ENCODE results near the gene RRP7A.
"Not testable (repeated sequence)": the region's sequence is repeated elsewhere in the genome, so short reads cannot be mapped to it uniquely, and the experiment has no call there.

RRP7A gene

DNA sequence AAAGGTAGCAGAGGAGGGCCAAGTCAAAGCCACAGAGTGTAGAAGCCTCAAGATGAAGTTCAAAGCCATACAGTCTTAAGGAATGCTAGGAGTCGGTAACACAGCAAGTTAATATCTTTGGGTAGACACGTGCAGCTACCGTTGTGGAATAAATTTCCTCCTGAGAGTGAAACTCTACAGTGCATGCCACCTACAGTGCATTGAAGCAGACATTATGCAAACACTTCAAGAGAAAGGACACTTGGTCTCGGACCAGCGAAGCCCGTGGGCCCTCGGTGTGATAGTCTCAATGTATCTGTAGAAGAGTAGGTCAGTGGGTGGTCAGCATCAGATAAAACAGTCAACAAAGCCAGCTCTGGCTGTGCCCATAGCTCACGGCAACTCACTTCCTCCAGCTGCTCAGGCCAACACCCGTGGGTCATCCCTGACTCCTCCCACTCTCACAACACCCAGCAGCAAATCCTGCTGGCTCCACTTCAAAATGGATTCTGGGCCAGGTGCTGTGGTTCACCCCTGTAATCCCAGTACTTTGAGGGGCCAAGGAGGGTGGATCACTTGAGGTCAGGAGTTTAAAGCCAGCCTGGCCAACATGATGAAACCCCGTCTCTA, 24.0 kb downstream of the RRP7A start:
- not testable (repeated sequence) for H3K27me3 Mint-ChIP-seq; H3K4me3 Mint-ChIP-seq; H3K36me3 Mint-ChIP-seq (ENCODE audit: low read depth); H3K27ac Mint-ChIP-seq; DNase-seq; H3K9me3 Mint-ChIP-seq
- H3K4me1 Mint-ChIP-seq (ENCODE audit: low read depth), result peaks cover 11% of the 10 kb centered on the region

DNA sequence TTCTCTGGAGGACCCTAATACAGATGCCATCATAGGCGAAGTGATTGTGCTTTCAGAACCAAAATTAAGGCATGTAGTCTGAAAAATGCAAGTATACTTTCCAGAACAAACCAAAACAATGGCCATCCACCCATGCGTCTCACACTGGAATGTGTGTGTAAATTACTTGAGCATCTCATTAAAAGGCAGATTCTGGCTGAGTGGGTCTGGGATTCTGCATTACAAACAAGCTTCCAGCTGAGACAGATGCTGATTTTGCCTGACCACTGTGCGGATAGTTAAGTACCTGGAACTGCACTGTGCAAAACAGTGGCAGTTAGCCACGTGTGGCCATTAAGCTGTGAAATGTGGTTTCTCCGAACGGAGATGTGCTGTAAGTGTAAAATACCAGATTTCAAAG, 26.2 kb downstream of the RRP7A start:
- no peak overlapping the region for H3K27ac Mint-ChIP-seq
- H3K4me1 Mint-ChIP-seq (ENCODE audit: low read depth), result peaks cover 3% of the 10 kb centered on the region
- no peaks in the 10 kb centered on the region for H3K27me3 Mint-ChIP-seq
- H3K4me3 Mint-ChIP-seq, result no peak overlapping the region
- no peak for DNase-seq
- no peaks in the 10 kb centered on the region for H3K9me3 Mint-ChIP-seq
- no peaks in the 10 kb centered on the region for H3K36me3 Mint-ChIP-seq (ENCODE audit: low read depth)

DNA sequence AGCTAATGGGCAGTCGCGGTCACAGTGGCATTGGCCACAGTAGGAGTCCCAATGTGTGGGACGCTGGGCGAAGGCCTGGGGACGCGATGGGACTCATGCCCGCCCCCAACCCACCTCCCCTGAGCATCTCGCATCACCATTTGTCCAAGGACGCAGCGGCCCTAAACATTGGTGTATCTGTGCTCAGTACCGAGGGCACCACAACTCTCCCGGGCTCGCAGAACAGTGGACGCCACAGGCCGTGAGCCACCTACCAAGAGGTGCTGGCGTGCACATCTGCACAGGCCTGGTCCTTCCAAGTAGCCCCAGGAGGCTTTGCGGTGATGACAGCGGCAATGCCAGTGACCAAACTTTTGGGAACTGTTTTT, 27.3 kb downstream of the RRP7A start:
- Mint-ChIP-seq H3K4me3 (no peak overlapping the region), H3K36me3 (ENCODE audit: low read depth) (no peaks in the 10 kb centered on the region), H3K9me3 (no peaks in the 10 kb centered on the region), H3K27ac (no peak overlapping the region), H3K4me1 (ENCODE audit: low read depth) (no peaks in the 10 kb centered on the region), H3K27me3 (no peaks in the 10 kb centered on the region)
- DNase-seq, result no peak

DNA sequence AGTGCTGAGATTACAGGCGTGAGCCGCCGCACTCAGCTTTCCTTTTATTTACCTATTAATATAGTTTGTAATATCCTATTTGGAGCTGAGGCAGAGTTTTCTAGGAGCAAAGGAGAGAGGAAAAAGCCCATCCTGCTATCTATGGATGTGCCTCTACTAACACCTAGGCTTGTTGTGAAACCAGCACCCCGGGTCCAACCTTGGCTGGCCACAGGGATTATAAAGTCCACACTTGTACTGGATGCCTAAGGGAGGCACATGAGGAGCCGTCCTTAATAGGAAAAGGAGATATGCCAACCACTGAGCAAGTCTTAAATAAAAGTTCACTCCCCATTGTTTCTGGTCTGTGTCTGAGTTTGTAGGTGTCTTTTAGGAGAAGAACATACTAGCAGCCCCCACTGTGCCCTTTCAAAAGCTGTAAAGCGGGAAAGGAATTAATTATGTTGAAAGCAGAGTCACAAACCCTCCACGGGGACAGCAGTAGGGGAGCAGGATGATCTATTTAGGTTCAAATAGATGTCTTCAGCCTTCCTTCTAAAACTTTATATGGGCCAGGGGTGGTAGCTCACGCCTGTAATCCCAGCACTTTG, 29.3 kb downstream of the RRP7A start:
- no peaks in the 10 kb centered on the region for H3K4me1 Mint-ChIP-seq (ENCODE audit: low read depth)
- no peak for DNase-seq
- H3K36me3 Mint-ChIP-seq (ENCODE audit: low read depth), result no peaks in the 10 kb centered on the region
- H3K27ac Mint-ChIP-seq, result no peak overlapping the region
- no peak overlapping the region for H3K4me3 Mint-ChIP-seq
- H3K9me3 Mint-ChIP-seq, result no peaks in the 10 kb centered on the region
- no peaks in the 10 kb centered on the region for H3K27me3 Mint-ChIP-seq

DNA sequence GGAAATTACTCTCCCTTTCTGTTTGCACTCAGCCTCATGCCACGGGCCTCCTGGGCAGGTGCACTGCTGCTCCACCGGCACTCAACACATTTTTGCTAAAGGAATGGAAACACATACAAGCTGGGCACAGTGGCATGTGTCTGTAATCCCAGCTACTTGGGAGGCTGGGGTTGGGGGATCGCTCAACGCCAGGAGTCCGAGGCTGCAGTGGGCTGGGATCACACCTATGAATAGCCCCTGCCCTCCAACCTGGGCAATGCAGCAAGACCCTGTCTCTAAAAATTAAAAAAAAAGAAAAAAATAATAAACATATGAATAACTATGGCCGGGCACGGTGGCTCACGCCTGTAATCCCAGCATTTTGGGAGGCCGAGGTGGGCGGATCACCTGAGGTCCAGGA, 30.6 kb downstream of the RRP7A start:
- Mint-ChIP-seq H3K4me1 (ENCODE audit: low read depth) (no peaks in the 10 kb centered on the region), H3K4me3 (no peak overlapping the region), H3K36me3 (ENCODE audit: low read depth) (no peaks in the 10 kb centered on the region), H3K27me3 (no peaks in the 10 kb centered on the region), H3K27ac (no peak overlapping the region), H3K9me3 (no peaks in the 10 kb centered on the region)
- no peak for DNase-seq

DNA sequence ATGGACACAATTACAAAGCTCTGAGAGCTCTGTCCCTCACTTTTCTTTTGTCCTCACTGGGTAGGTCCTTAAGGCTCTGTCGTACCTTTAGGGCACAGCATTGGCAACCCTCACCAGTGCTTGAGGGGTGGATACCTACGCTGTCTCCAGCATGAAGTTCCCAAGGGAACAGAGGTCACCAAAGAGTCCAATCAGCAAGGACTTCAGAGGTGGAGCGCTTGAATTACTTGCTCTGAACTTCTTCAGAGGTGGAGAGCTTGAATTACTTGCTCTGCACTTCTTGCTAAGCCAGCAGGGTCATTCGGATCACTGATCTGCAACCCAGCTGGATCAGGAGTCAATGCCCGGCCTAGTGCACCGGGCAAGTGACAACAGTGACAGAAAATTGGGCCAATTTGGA, 35.1 kb downstream of the RRP7A start:
- Mint-ChIP-seq H3K4me1 (ENCODE audit: low read depth) (no peaks in the 10 kb centered on the region), H3K27ac (no peak overlapping the region), H3K36me3 (ENCODE audit: low read depth) (no peaks in the 10 kb centered on the region), H3K4me3 (no peak overlapping the region), H3K9me3 (no peaks in the 10 kb centered on the region), H3K27me3 (no peaks in the 10 kb centered on the region)
- no peak for DNase-seq

DNA sequence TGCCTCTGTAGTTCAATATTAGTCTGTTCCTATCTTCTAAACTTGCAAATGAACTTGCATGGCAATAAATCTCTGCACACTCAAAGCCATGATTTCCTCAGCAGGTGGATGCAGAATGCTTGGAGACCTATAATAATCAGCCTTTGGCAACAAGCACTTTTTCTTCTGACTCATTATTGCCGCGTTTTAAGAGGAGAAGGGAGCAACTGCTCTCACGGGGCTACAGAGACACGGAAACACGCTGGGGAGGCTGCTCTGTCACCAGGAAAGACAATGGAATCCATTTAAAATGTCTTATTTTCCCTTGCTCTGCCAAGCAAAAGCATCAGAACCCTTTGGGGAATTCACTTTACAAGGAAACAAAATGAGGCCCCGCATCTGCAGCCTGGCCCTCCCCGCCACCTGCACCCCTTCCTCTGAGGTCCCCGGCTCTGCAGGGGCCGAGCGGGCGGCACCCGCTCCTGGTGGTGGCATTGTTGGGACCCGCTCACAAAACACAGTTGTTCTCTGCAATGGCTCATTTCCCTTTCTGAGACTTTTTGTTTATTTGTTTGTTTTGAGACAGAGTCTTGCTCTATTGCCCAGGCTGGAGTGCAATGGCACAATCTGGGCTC, 35.9 kb downstream of the RRP7A start:
- not testable (repeated sequence) for DNase-seq; H3K4me3 Mint-ChIP-seq; H3K36me3 Mint-ChIP-seq (ENCODE audit: low read depth); H3K27me3 Mint-ChIP-seq; H3K4me1 Mint-ChIP-seq (ENCODE audit: low read depth); H3K9me3 Mint-ChIP-seq; H3K27ac Mint-ChIP-seq

DNA sequence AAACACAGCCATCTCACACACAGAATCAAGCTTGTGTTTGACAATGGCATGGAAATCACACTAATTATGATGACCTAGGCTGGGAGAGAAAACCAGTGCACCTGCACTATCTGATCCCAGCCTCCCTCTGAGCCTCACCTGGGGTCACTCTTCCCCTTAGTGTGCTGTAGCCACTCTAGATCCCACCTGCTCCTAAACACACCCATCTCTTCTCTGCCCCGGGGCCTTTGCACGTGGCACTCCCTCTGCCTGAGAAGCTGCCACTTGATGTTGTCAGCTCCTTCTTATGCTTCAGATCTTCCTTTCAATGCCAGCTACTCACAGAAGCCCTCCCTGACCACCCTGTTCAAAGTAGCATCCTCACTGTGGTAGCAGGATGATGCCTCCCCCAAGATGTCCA, 44.5 kb downstream of the RRP7A start:
- no peaks in the 10 kb centered on the region for H3K9me3 Mint-ChIP-seq
- H3K4me1 Mint-ChIP-seq (ENCODE audit: low read depth), result peaks cover 8% of the 10 kb centered on the region
- no peak overlapping the region for H3K27ac Mint-ChIP-seq
- no peaks in the 10 kb centered on the region for H3K36me3 Mint-ChIP-seq (ENCODE audit: low read depth)
- H3K4me3 Mint-ChIP-seq, result no peak overlapping the region
- peaks cover 2% of the 10 kb centered on the region for H3K27me3 Mint-ChIP-seq
- no peak for DNase-seq

DNA sequence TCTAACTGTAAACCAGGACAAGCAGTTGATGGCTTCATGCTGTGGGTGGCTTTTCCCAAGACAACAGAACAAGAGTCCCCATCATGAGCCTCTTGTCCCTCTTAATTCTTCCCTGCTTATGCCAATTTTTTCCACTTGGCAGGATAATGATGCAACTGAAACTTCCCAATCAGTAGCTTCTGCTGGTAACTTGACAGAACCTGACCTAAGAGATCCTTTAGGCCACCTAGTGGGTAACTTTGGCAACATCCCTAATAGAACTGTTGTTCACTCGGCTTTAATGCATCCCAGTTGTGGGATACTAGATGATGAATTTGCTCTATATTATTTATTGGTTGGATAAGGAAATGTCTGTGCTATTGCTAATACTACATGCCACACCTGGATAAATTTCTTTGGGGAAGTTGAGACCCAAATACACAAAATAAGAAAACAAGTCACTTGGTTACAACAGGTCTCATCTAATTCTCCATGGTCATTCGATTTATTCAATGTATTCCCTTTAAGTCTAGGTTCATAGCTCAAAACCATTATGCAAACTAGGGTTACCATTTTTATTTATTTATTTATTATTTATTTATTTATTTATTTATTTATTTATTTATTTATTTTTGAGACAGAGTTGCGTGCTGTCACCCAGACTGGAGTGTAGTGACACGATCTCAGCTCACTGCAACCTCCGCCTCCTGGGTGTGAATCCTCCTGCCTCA, 46.0 kb downstream of the RRP7A start:
- Mint-ChIP-seq H3K4me1 (ENCODE audit: low read depth) (peaks cover 5% of the 10 kb centered on the region), H3K27ac (no peak overlapping the region), H3K4me3 (no peak overlapping the region), H3K27me3 (peaks cover 2% of the 10 kb centered on the region), H3K9me3 (no peaks in the 10 kb centered on the region), H3K36me3 (ENCODE audit: low read depth) (no peaks in the 10 kb centered on the region)
- DNase-seq, result no peak

DNA sequence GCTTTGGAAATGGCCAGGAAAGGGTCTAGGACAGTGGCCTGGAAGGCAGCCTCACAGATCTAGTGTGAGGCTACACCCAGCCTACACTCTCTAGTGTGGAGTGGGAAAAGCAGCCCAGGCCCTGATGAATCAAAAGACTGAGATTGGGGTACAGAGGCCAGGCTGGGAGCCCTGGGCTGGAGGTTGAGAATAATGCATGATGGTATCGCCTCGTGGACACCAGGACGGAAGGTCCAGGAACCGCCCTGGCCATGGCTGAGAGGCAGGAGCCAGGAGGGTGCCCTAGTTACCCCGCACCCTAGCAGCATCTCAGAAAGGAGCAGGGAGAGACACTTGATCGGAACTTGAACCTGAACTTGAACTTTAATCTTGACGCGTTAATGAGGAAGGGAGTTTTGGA, 46.9 kb downstream of the RRP7A start:
- no peak for DNase-seq
- no peaks in the 10 kb centered on the region for H3K36me3 Mint-ChIP-seq (ENCODE audit: low read depth)
- H3K4me3 Mint-ChIP-seq, result no peak overlapping the region
- peaks cover 2% of the 10 kb centered on the region for H3K27me3 Mint-ChIP-seq
- no peak overlapping the region for H3K27ac Mint-ChIP-seq
- no peaks in the 10 kb centered on the region for H3K4me1 Mint-ChIP-seq (ENCODE audit: low read depth)
- H3K9me3 Mint-ChIP-seq, result no peaks in the 10 kb centered on the region

DNA sequence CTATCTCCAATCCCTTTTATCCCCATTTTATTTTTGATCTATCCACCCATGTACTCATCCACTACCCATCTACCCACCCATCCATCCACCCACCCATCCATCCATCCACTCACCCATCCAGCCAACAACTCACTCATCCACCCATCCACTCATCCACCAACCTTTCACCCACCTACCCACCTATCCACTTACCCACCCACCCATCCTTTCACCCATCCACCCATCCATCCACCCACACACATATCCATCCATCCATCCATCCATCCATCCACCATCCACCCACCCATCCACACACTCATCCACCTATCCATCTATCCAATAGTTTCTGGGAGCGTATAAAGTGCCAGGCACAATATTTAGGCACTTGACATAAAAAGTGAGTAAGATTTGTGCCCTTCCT, 48.2 kb downstream of the RRP7A start:
- H3K27ac Mint-ChIP-seq, result no peak overlapping the region
- H3K4me3 Mint-ChIP-seq, result no peak overlapping the region
- no peaks in the 10 kb centered on the region for H3K36me3 Mint-ChIP-seq (ENCODE audit: low read depth)
- H3K9me3 Mint-ChIP-seq, result no peaks in the 10 kb centered on the region
- no peak for DNase-seq
- H3K27me3 Mint-ChIP-seq, result peaks cover 2% of the 10 kb centered on the region
- H3K4me1 Mint-ChIP-seq (ENCODE audit: low read depth), result no peaks in the 10 kb centered on the region

DNA sequence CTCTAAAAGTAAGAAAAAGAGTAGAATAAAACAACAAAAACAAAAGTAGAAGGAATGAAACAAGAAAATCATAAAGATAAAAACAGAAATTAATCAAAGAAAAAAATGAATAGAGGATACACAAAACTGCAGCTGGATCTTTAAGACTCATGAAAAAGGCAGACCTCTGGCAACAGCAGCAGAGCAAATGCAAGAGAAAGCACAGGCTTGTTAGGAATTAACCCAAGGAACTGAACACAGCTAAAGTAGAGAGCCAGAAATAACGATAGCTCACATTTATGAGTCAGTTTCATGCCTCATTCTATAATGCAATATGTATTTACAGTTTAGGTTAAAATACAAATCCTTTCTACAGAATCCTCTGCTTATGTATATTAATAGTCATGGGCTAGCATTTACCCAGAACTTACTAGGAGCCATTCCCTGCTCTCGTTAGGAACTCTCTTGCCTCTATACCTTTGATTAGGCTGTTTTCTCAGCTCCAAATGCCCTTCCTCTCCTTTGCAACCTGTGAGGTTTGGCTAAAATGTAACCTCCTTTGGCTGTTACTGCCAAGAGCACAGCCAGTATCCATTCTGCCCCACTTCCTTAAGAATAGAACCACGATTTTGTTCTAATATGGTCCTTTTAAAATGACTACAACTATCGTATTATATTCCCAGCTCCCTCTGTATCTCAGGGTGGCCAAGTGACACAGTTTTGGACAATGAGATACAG, 49.1 kb downstream of the RRP7A start:
- Mint-ChIP-seq H3K4me3 (no peak overlapping the region), H3K27ac (no peak overlapping the region), H3K4me1 (ENCODE audit: low read depth) (no peaks in the 10 kb centered on the region), H3K36me3 (ENCODE audit: low read depth) (no peaks in the 10 kb centered on the region), H3K9me3 (no peaks in the 10 kb centered on the region), H3K27me3 (peaks cover 2% of the 10 kb centered on the region)
- no peak for DNase-seq

DNA sequence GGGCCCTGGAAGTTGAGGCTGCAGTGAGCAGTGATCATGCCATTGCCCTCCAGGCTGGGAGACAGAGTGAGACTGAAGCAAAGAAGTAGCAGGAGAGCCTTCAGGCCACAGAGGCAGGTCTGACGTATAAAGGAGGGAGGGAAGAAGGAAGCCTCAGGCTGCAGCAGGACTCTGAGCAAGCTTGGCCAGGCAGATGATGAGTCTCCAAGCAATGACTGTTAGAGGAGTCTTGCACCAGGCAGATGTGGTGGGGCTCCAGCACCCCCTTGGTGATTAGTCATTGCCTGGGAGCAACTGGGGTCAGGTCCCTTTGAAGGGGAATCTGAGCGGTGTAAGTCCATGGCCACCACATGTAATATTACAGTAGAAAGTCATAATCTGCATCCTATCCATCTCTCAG, 50.8 kb downstream of the RRP7A start:
- DNase-seq, result no peak
- Mint-ChIP-seq H3K36me3 (ENCODE audit: low read depth) (no peaks in the 10 kb centered on the region), H3K9me3 (no peaks in the 10 kb centered on the region), H3K4me1 (ENCODE audit: low read depth) (no peaks in the 10 kb centered on the region), H3K4me3 (no peak overlapping the region), H3K27ac (no peak overlapping the region), H3K27me3 (peaks cover 2% of the 10 kb centered on the region)

DNA sequence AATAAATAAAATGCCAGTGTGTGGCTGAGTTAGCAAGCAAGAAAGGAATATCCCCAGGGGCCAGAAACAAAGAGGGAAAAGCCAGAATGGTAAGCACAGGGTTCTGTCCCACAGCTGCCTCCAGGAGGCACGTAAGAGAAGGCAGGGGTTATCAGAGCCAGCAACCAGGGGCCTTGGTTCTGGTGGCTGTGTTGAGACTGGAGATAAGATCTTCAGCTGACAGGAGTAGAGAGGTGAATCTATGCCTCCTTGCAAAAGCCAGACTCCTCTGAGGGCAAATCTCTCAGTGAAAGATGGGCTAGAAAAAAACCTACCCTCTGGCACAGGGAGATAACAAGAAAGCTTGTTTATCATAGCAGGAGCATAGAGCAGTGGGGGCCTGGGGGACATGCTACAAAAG, 57.6 kb downstream of the RRP7A start:
- Mint-ChIP-seq H3K9me3 (no peaks in the 10 kb centered on the region), H3K27ac (no peak overlapping the region), H3K36me3 (ENCODE audit: low read depth) (no peaks in the 10 kb centered on the region), H3K27me3 (peaks cover 26% of the 10 kb centered on the region), H3K4me3 (no peak overlapping the region), H3K4me1 (ENCODE audit: low read depth) (peaks cover 2% of the 10 kb centered on the region)
- no peak for DNase-seq

DNA sequence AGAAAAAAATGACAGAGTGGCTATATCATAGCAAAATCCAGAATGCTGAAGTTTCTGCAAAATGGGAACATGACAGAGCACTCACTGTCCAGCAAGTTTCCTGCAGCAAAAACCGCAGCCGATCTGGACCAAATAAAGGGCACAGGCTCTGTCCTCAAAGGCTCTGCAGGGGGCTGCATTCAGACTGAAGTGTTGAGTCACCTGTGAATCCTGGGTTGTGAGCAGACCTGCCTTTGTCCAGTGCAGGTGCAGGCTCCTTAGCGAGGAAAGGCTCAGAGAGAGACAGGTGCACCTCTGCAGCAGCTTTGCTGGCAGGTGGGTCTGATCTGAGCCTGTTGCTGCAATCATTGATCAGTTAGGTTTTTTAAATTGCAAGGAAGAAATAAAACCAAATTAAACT, 58.1 kb downstream of the RRP7A start:
- Mint-ChIP-seq H3K36me3 (ENCODE audit: low read depth) (no peaks in the 10 kb centered on the region), H3K4me3 (no peak overlapping the region), H3K27ac (no peak overlapping the region), H3K4me1 (ENCODE audit: low read depth) (peaks cover 2% of the 10 kb centered on the region), H3K27me3 (peaks cover 28% of the 10 kb centered on the region), H3K9me3 (no peaks in the 10 kb centered on the region)
- DNase-seq, result no peak

Data from activated T-cell treated with anti-CD3 and anti-CD28 coated beads, Interleukin-2, amount 50 U/mL, for 24 hours (primary cell).